A549 (cell line): ENCODE data around the gene LOXL3. TPM values are rescaled to one million over a fixed set of nuclear protein-coding genes. Genes with fewer than 3 reads are reported as not detected.
A peak's percentile ranks its signal among the peaks of the same experiment; 100 is the strongest.

Experiments used
- ATAC-seq, 2 experiments: fragments of 200-7000 bp in 1 of 2; fragments of >200 bp in 1 of 2; cut with Nextera tagmentation in 1 of 2; cut with Tn5 transposase in 1 of 2; 3 replicates each; pipeline versions ENCODE4 v1.8.0 to v1.9.1; 2018 to 2020; ENCODE audit warnings: mild to moderate bottlenecking in 1 of 2, moderate library complexity in 1 of 2
- CTCF ChIA-PET: fragments of 300-600 bp; sonication (Branson Sonifier 250); formaldehyde crosslinking; extraction: SDS; loops from one replicate; lab custom pipeline; 2021; ENCODE audit warnings: antibody characterized with exemption, inconsistent platforms; lab: Yijun Ruan, JAX
- POLR2A ChIA-PET: fragments of 350-600 bp; formaldehyde crosslinking; extraction: SDS; loops from one replicate; lab custom pipeline; 2021; ENCODE audit warnings: antibody characterized with exemption, inconsistent platforms; lab: Yijun Ruan, JAX
- DNase-seq, 2 experiments: peaks; one replicate each; pipeline versions ENCODE4 v3.0.0 to v3.0.0-alpha.2; 2011 to 2016; ENCODE audit warnings: low read depth in 1 of 2, low spot score in 1 of 2
- FAIRE-seq: peaks from 2 replicates; lab custom pipeline; 2011; peaks lifted over from hg19 to GRCh38; lab: Jason Lieb, UNC
- H3K27ac ChIP-seq, 2 experiments: fragments of >200 bp; sonication (Bioruptor Twin); formaldehyde crosslinking; 3 replicates each; pipeline ENCODE4 v1.5.1; 2016 to 2017
- H3K4me1 ChIP-seq: fragments of >200 bp; sonication (Bioruptor Twin); formaldehyde crosslinking; 3 replicates; pipeline ENCODE4 v1.6.1; 2016
- H3K4me2 ChIP-seq: fragments of >200 bp; sonication (Bioruptor Twin); formaldehyde crosslinking; 3 replicates; pipeline ENCODE4 v1.6.1; 2016
- H3K4me3 ChIP-seq: fragments of >200 bp; sonication (Bioruptor Twin); formaldehyde crosslinking; 3 replicates; pipeline ENCODE4 v1.5.1; 2016
- H3K9me3 ChIP-seq: fragments of >200 bp; sonication (Bioruptor Twin); formaldehyde crosslinking; 3 replicates; pipeline ENCODE4 v1.6.1; 2016
- BHLHE40 ChIP-seq: IDR thresholded peaks from 2 replicates; pipeline ENCODE4 v1.6.1; 2012; ENCODE audit warnings: low read depth, low read length, inconsistent platforms
- CBX2 ChIP-seq: fragments of 200-600 bp; sonication (generic); IDR thresholded peaks from 2 replicates; pipeline ENCODE4 v1.6.1; 2016; ENCODE audit warnings: low read depth, mild to moderate bottlenecking, borderline replicate concordance
- CHD2 ChIP-seq: fragments of 150-350 bp; IDR thresholded peaks from 2 replicates; pipeline ENCODE4 v1.6.1; 2014; ENCODE audit warnings: low read length; ENCODE audit not compliant: partially characterized antibody
- CHD4 ChIP-seq: fragments of 200-600 bp; sonication (generic); IDR thresholded peaks from 2 replicates; pipeline ENCODE4 v1.6.1; 2016; ENCODE audit warnings: antibody characterized with exemption, mild to moderate bottlenecking, borderline replicate concordance
- CTCF ChIP-seq: fragments of >200 bp; sonication (Bioruptor Twin); formaldehyde crosslinking; IDR thresholded peaks from 3 replicates; pipeline ENCODE4 v1.5.1; 2016
- EHMT2 ChIP-seq: fragments of 200-600 bp; sonication (generic); IDR thresholded peaks from 2 replicates; pipeline ENCODE4 v1.6.1; 2016; ENCODE audit warnings: antibody characterized with exemption, low read depth, mild to moderate bottlenecking, moderate library complexity
- FOXS1 ChIP-seq: fragments of 250-450 bp; sonication (Bioruptor Pico); IDR thresholded peaks from 2 replicates; pipeline ENCODE4 v1.5.0; 2020; ENCODE audit warnings: mild to moderate bottlenecking, moderate library complexity
- GATA3 ChIP-seq: IDR thresholded peaks from 2 replicates; pipeline ENCODE4 v1.6.1; 2012; ENCODE audit warnings: borderline replicate concordance
- HDAC2 ChIP-seq: fragments of 200-600 bp; sonication (generic); IDR thresholded peaks from 2 replicates; pipeline ENCODE4 v1.6.1; 2016
- HES2 ChIP-seq: fragments of >200 bp; sonication (Bioruptor Twin); formaldehyde crosslinking; IDR thresholded peaks from 2 replicates; pipeline ENCODE4 v1.6.1; 2016
- HEYL ChIP-seq: fragments of 250-450 bp; sonication (Bioruptor Pico); IDR thresholded peaks from 2 replicates; pipeline ENCODE4 v1.8.0; 2021; ENCODE audit warnings: mild to moderate bottlenecking, moderate library complexity
- HOXA7 ChIP-seq: fragments of 250-450 bp; sonication (Bioruptor Pico); IDR thresholded peaks from 2 replicates; pipeline ENCODE4 v1.5.0; 2020; ENCODE audit warnings: mild to moderate bottlenecking, moderate library complexity
- HOXB13 ChIP-seq: fragments of 250-450 bp; sonication (Bioruptor Pico); IDR thresholded peaks from 2 replicates; pipeline ENCODE4 v1.5.0; 2020; ENCODE audit warnings: low read depth, mild to moderate bottlenecking, moderate library complexity
- HOXB5 ChIP-seq: fragments of 250-450 bp; sonication (Bioruptor Pico); IDR thresholded peaks from 2 replicates; pipeline ENCODE4 v1.5.0; 2020; ENCODE audit warnings: mild to moderate bottlenecking, moderate library complexity
- JUN ChIP-seq, 2 experiments: fragments of >200 bp; sonication (Bioruptor Twin); formaldehyde crosslinking; IDR thresholded peaks; 2 replicates in 1 of 2; 3 replicates in 1 of 2; pipeline ENCODE4 v1.6.1; 2016 to 2017
- JUNB ChIP-seq: fragments of >200 bp; sonication (Bioruptor Twin); formaldehyde crosslinking; IDR thresholded peaks from 2 replicates; pipeline ENCODE4 v1.6.1; 2016
- MAFK ChIP-seq: fragments of 450-650 bp; IDR thresholded peaks from 2 replicates; pipeline ENCODE4 v1.6.1; 2014; ENCODE audit not compliant: partially characterized antibody
- MAX ChIP-seq: IDR thresholded peaks from 2 replicates; pipeline ENCODE4 v1.6.1; 2012
- MAZ ChIP-seq: fragments of 150-350 bp; IDR thresholded peaks from 2 replicates; pipeline ENCODE4 v1.6.1; 2014; ENCODE audit warnings: antibody characterized with exemption, low read depth, low read length, borderline replicate concordance
- NPAS2 ChIP-seq: fragments of 250-450 bp; sonication (Bioruptor Pico); IDR thresholded peaks from 2 replicates; pipeline ENCODE4 v1.8.0; 2022; ENCODE audit warnings: mild to moderate bottlenecking, moderate library complexity, borderline replicate concordance
- PHF8 ChIP-seq: fragments of 200-600 bp; sonication (generic); IDR thresholded peaks from 2 replicates; pipeline ENCODE4 v1.6.1; 2016; ENCODE audit warnings: low read depth, mild to moderate bottlenecking, antibody characterized with exemption, moderate library complexity, borderline replicate concordance
- POLR2A ChIP-seq: IDR thresholded peaks from 2 replicates; pipeline ENCODE4 v1.6.1; 2012; ENCODE audit warnings: mild to moderate bottlenecking, low read length
- POLR2AphosphoS2 ChIP-seq: conservative IDR thresholded peaks from 2 replicates; pipeline ENCODE4 v1.6.1; 2012; ENCODE audit warnings: low read length, improper control_type of control experiment, inconsistent platforms
- RAD21 ChIP-seq, 2 experiments: fragments of >200 bp in 1 of 2; sonication (Bioruptor Twin) in 1 of 2; formaldehyde crosslinking in 1 of 2; IDR thresholded peaks in 1 of 2; conservative IDR thresholded peaks in 1 of 2; 2 replicates in 1 of 2; 3 replicates in 1 of 2; pipeline ENCODE4 v1.6.1; 2012 to 2018; ENCODE audit warnings: inconsistent platforms in 1 of 2
- RARB ChIP-seq: fragments of 250-450 bp; sonication (Bioruptor Pico); IDR thresholded peaks from 2 replicates; pipeline ENCODE4 v1.8.0; 2021; ENCODE audit warnings: mild to moderate bottlenecking, moderate library complexity
- RCOR1 ChIP-seq: fragments of 150-350 bp; IDR thresholded peaks from 2 replicates; pipeline ENCODE4 v1.6.1; 2014; ENCODE audit warnings: antibody characterized with exemption, low read length, low read depth
- RNF2 ChIP-seq: fragments of 200-600 bp; sonication (generic); IDR thresholded peaks from 2 replicates; pipeline ENCODE4 v1.6.1; 2016; ENCODE audit warnings: low read depth, mild to moderate bottlenecking, antibody characterized with exemption, moderate library complexity, borderline replicate concordance
- WGBS: methylation state at CpG from one replicate; pipeline ENCODE4 v1.1.6; 2017; ENCODE audit errors: missing lambda C conversion rate; 5-methylcytosine and 5-hydroxymethylcytosine counted together
- polyA plus RNA-seq, 4 experiments: library from polyadenylated mRNA; depleted of rRNA in 3 of 4; stranded (reverse); fragments of >200 nt; fragmentation: RNase III in 1 of 4; extraction: RNeasy Plus Mini Kit Qiagen cat#74134 plus additional on column Dnase treatment in 1 of 4; gene quantifications; 2 replicates in 3 of 4; 3 replicates in 1 of 4; pipeline ENCODE4 v1.2.3, GENCODE V29; 2011 to 2017

The LOXL3 gene
- polyA plus RNA-seq, 2 of the 4 experiments (the other 2 are of a cell fraction), result 0.27 to 0.30 TPM

GRCh38 chr2:74537140-74537539 is 16.6 kb downstream of the LOXL3 start:
- Histone ChIP-seq H3K4me3 (no peak overlapping the region), H3K27ac (no peak overlapping the region), H3K4me2 (no peak overlapping the region), H3K4me1 (no peaks in the 10 kb centered on the region), H3K9me3 (no peaks in the 10 kb centered on the region)
- no peak for FAIRE-seq
- no peak for DNase-seq
- ChIA-PET POLR2A (no interaction called here), CTCF (no interaction called here)
- 59% methylated on average over 4 of the region's 4 CpGs for WGBS
- TF ChIP-seq POLR2AphosphoS2 (no peak), CHD2 (no peak), CBX2 (no peak), RARB (CRISPR knock-in tag) (no peak), POLR2A (no peak), HDAC2 (no peak), MAX (no peak), RAD21 (conservative IDR thresholded peaks at IDR 0.05 in 1 of 2, IDR thresholded peaks at IDR 0.05 in 1 of 2) (no peak), FOXS1 (CRISPR knock-in tag) (no peak), MAFK (no peak), HOXB13 (CRISPR knock-in tag) (no peak), NPAS2 (no peak), MAZ (no peak), BHLHE40 (no peak), JUN (IDR thresholded peaks at IDR 0.05) (no peak), HES2 (no peak), JUNB (no peak), HEYL (CRISPR knock-in tag) (no peak), HOXA7 (no peak)
- ATAC-seq, result no peak

- 71% methylated on average over 23 of the region's 23 CpGs for WGBS
- ATAC-seq, result peak in 1 of 2 experiments; percentile 47; a peak in 3 of 6 replicates
Observed at GRCh38 chr2:74536166-74536950, 17.4 kb downstream of the LOXL3 start.

GRCh38 chr2:74535440-74535965 is 18.2 kb downstream of the LOXL3 start:
- DNase-seq (no peak), FAIRE-seq (no peak), ATAC-seq (no peak)
- Histone ChIP-seq H3K4me3 (no peak overlapping the region), H3K4me2 (no peak overlapping the region), H3K4me1 (peaks cover 7% of the 10 kb centered on the region; the same call in 2 of the 3 replicates), H3K27ac (no peak overlapping the region), H3K9me3 (no peaks in the 10 kb centered on the region)
- no peak for TF ChIP-seq HOXB5 (CRISPR knock-in tag)
- TF ChIP-seq EHMT2, result no peak
- TF ChIP-seq PHF8, result no peak
- no peak for TF ChIP-seq CTCF
- no peak for TF ChIP-seq CBX2
- no peak for TF ChIP-seq RNF2
- TF ChIP-seq GATA3, result no peak
- no peak for TF ChIP-seq RCOR1
- TF ChIP-seq CHD4, result no peak
- WGBS, result 72% methylated on average over 4 of the region's 10 CpGs
- ChIA-PET CTCF (interaction anchor here (0.8 to 8.5 kb wide), 7 partner anchors 9 to 53 kb away, joined by 3 to 92 read pairs (median 4); partner anchors contain the start of genes CCDC142 and TTC31), POLR2A (no interaction called here)

More at GRCh38 chr2:74536166-74536950, 17.4 kb downstream of the LOXL3 start:
- H3K4me3 ChIP-seq, result no peak overlapping the region
- CTCF ChIA-PET, result interaction anchor here (0.8 to 8.5 kb wide), 6 partner anchors 8 to 54 kb away, joined by 3 to 92 read pairs (median 4); partner anchors contain the start of genes CCDC142 and TTC31
- no peaks in the 10 kb centered on the region for H3K4me1 ChIP-seq
- H3K27ac ChIP-seq, result no peak overlapping the region
- no peaks in the 10 kb centered on the region for H3K9me3 ChIP-seq
- POLR2A ChIA-PET, result no interaction called here
- H3K4me2 ChIP-seq, result no peak overlapping the region
- no peak for DNase-seq
- TF ChIP-seq JUNB, result no peak
- no peak for TF ChIP-seq HOXB13 (CRISPR knock-in tag)
- FAIRE-seq, result no peak
